SJSA1 (cell line): ENCODE results near the gene C11orf54. TPM values are rescaled to one million over a fixed set of nuclear protein-coding genes. Genes with fewer than 3 reads are reported as not detected.
"Not testable (repeated sequence)": the region's sequence is repeated elsewhere in the genome, so short reads cannot be mapped to it uniquely, and the experiment has no call there.

Experiments
- DNase-seq, 2 experiments: peaks; one replicate each; pipeline ENCODE4 v3.0.0-alpha.2; 2015 to 2020; ENCODE audit warnings: low spot score in 2 of 2, low read depth in 1 of 2
- H3K27ac ChIP-seq: fragments of 250-450 bp; sonication (Bioruptor Pico); 2 replicates; pipeline ENCODE4 v1.5.1; 2020; ENCODE audit warnings: mild to moderate bottlenecking, moderate library complexity
- H3K27me3 ChIP-seq: fragments of 250-450 bp; sonication (Bioruptor Pico); replicated peaks from 2 replicates; pipeline ENCODE4 v1.5.1; 2020; ENCODE audit warnings: mild to moderate bottlenecking, moderate library complexity
- H3K36me3 ChIP-seq: fragments of 250-450 bp; sonication (Bioruptor Pico); 2 replicates; pipeline ENCODE4 v1.5.1; 2020; ENCODE audit warnings: mild to moderate bottlenecking
- H3K4me1 ChIP-seq: fragments of 250-450 bp; sonication (Bioruptor Pico); replicated peaks from 2 replicates; pipeline ENCODE4 v1.6.1; 2021; ENCODE audit warnings: mild to moderate bottlenecking
- H3K4me3 ChIP-seq: fragments of 250-450 bp; sonication (Bioruptor Pico); 2 replicates; pipeline ENCODE4 v1.5.1; 2020; ENCODE audit warnings: mild to moderate bottlenecking
- H3K9me3 ChIP-seq: fragments of 250-450 bp; sonication (Bioruptor Pico); replicated peaks from 2 replicates; pipeline ENCODE4 v1.5.1; 2020; ENCODE audit warnings: mild to moderate bottlenecking
- total RNA-seq: library from RNA; depleted of rRNA; stranded (reverse); fragments of >200 nt; shearing (Covaris generic); gene quantifications from 2 replicates; pipeline ENCODE4 v1.2.3, GENCODE V29; 2014

The C11orf54 gene
- total RNA-seq, 1 experiment from 2014 or later: 12.8 TPM

DNA sequence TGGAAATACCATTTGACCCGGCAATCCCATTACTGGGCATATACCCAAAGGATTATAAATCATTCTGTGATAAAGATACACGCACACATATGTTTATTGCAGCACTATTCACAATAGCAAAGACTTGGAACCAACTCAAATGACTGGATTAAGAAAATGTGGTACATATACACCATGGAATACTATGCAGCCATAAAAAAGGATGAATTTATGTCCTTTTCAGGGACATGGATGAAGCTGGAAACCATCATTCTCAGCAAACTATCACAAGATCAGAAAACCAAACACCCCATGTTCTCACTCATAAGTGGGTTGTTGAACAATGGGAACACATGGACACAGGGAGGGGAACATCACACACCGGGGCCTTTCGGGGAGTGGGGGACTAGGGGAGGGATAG is 17.7 kb downstream of the C11orf54 start:
- not testable (repeated sequence) for H3K4me3 ChIP-seq, H3K27me3 ChIP-seq, DNase-seq, H3K9me3 ChIP-seq, H3K36me3 ChIP-seq, H3K4me1 ChIP-seq, H3K27ac ChIP-seq

DNA sequence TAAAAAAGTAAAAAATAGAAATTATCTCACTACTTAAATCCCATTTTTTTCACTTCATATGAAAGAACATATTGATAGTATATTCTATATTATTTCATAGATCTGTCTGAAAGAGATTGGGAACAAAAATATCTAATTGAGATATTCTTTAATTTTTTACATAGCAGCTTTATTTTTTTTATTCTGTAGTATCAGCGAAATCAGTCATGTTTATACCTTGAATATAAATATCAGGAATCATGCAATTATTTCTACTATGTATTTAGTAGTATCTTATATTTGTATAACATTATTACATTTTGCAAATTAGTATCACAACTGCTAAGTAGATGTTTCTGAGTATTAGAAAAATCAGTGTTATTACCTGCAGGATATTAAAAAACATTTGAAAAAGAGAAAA is 20.4 kb downstream of the C11orf54 start:
- no peak for DNase-seq
- Histone ChIP-seq H3K27me3 (no peaks in the 10 kb centered on the region), H3K4me1 (no peaks in the 10 kb centered on the region), H3K27ac (no peak overlapping the region), H3K4me3 (no peak overlapping the region), H3K9me3 (no peaks in the 10 kb centered on the region), H3K36me3 (no peaks in the 10 kb centered on the region)

DNA sequence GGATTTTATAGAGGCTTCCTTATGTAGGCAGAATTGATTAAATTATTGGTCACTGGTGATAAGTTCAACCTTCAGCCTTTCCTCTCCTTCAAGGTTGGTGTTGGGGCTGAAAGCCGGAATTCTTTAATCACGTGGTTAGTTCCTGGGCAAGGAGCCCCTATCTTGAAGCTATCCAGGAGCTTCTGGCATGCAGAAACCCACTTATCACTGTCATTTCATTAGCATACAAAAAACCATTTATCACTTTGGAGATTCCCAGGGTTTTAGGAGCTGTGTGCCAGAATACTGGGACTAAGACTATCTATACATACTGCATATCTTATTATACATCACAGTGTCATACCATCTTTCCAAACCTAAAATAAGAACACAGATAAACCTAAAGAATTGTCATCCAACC is 24.1 kb downstream of the C11orf54 start:
- H3K36me3 ChIP-seq: no peaks in the 10 kb centered on the region
- H3K4me1 ChIP-seq: no peaks in the 10 kb centered on the region
- no peak overlapping the region for H3K4me3 ChIP-seq
- no peak for DNase-seq
- no peaks in the 10 kb centered on the region for H3K27me3 ChIP-seq
- no peaks in the 10 kb centered on the region for H3K9me3 ChIP-seq
- no peak overlapping the region for H3K27ac ChIP-seq

DNA sequence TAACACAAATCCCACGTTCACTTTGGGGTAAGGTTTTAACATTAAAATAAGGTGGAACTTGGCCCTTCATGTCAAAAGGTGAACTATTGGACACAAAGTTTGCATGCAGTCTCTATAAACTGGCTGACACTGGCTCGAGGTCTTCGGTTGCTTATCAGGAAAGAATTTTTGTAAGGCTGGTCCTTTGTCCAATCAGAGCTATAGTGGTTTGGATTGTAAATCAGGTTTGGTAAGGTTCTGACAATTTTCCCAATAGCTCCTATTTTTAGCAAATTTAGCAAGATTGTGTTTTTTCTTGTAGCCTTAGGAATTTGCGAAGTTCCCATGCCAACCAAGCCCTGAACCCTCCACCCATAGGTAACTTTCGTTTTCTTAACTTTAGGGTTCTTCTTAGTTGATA is 25.0 kb downstream of the C11orf54 start:
- no peaks in the 10 kb centered on the region for H3K4me1 ChIP-seq
- DNase-seq: no peak

DNA sequence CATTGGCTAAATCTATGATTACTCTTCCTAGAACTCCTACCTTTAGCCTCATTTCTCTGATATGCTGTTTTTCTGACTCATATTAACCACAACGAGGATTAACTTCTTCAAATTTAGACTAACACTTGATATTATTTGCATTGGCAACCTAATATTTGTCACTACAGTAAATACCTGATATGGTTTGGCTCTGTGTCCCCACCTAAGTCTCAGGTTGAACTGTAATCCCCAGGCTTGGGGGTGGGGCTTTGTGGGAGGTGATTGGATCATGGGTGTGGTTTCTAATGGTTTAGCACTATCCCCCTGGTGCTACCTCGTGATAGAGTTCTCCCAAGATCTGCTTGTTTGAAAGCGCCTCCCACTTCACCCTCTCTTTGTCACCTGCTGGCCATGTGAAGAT is 25.5 kb downstream of the C11orf54 start:
- Histone ChIP-seq H3K9me3 (no peaks in the 10 kb centered on the region), H3K27ac (no peak overlapping the region), H3K4me3 (no peak overlapping the region), H3K4me1 (no peaks in the 10 kb centered on the region), H3K27me3 (no peaks in the 10 kb centered on the region), H3K36me3 (no peaks in the 10 kb centered on the region)
- no peak for DNase-seq

More for the DNA sequence above, 25.0 kb downstream of the C11orf54 start:
- Histone ChIP-seq H3K36me3 (no peaks in the 10 kb centered on the region), H3K4me3 (no peak overlapping the region), H3K27ac (no peak overlapping the region), H3K9me3 (no peaks in the 10 kb centered on the region), H3K27me3 (no peaks in the 10 kb centered on the region)

DNA sequence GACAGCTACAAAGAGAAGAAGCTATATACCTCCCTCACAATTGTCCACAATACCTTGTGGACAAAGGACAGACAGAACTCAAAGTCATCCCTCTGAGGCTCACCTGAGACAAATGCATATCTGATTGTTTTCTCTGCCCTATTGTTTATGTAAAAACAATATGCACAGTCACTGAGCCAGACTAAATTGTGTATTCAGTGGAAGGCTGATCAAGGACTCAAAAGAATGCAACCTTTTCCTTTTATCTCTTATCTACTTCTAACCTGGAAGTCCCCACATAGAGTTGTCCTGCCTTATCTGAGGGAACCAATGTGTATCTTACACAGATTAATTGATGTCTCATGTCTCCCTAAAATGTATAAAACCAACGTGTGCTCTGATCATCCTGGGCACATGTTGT is 28.7 kb downstream of the C11orf54 start:
- DNase-seq: no peak
- no peaks in the 10 kb centered on the region for H3K36me3 ChIP-seq
- no peaks in the 10 kb centered on the region for H3K4me1 ChIP-seq
- no peaks in the 10 kb centered on the region for H3K27me3 ChIP-seq
- H3K27ac ChIP-seq: no peak overlapping the region
- no peaks in the 10 kb centered on the region for H3K9me3 ChIP-seq
- no peak overlapping the region for H3K4me3 ChIP-seq

DNA sequence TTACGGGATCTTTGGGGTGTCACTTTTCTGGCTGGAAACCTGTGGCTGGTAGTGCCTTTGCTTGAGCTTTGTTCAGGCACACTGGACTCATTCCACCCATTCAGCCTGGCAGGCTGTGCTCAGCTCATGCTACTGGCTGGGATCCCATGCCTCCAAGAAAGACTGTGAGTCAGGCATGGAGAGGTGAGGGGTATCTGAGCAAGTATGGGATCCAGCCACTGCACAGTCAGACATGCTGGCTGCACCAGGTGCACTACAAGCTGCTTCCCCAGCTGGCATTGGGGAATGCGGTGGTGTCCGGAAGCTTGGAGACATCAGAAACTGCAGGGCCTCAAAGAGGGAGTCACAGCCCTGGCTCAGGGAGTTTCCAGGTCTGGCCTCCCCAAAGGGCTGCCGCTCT is 30.7 kb downstream of the C11orf54 start:
- no peak overlapping the region for H3K27ac ChIP-seq
- no peak for DNase-seq
- H3K27me3 ChIP-seq: no peaks in the 10 kb centered on the region
- H3K4me1 ChIP-seq: no peaks in the 10 kb centered on the region
- H3K4me3 ChIP-seq: no peak overlapping the region
- no peaks in the 10 kb centered on the region for H3K9me3 ChIP-seq
- no peaks in the 10 kb centered on the region for H3K36me3 ChIP-seq

DNA sequence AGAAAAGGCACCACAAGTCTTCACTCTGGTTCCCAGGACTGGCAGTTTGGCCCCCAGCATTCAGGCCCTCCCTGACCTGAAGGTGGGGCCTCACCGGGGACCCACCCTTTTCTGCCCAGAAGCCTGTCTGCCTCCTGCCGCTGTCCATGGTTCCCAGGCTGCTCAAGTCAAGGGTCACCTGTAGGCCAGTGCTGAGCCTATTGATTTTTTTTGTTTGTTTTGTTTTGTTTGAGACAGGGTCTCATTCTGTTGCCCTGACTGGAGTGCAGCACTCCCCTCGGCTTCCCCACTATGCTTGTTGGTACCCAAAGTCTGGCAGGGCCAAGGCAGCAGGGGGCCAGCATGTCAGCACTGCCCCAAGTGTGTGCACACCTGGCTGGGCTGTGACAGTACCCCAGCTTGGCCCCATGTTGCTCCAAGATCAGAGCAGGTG is 31.6 kb downstream of the C11orf54 start:
- Histone ChIP-seq H3K36me3 (no peaks in the 10 kb centered on the region), H3K27me3 (no peaks in the 10 kb centered on the region), H3K27ac (no peak overlapping the region), H3K9me3 (no peaks in the 10 kb centered on the region), H3K4me1 (no peaks in the 10 kb centered on the region), H3K4me3 (no peak overlapping the region)
- DNase-seq: no peak

DNA sequence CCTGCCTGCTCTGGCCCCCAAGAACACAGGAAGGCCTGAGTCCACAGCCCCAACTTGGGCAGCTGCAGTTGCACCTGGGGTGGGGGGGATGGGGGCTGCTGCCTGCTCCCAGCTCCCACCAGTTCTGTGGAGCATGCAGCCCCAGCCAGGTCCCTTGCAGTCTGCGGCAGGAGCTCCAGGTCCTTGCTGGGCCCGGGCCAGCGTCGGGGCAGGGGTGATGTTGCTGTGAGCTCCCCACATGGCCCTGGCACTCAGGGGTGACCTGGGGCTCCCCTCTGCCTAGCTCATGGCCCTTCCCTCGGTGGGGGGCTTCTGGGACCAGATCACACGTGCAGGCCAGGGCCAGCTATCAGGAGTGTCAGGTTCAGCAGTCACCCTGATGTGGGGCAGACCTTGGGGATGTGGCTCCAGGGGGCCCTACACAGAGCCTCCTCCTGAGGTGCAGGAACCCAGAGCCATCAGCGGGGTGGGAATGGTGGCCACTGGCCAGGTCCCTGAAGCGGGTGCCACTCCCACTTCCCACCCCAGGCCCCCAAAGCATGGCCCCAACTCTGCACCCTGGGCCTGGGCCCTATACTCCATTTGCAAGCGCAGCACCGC is 32.2 kb downstream of the C11orf54 start:
- no peak overlapping the region for H3K27ac ChIP-seq
- H3K36me3 ChIP-seq: no peaks in the 10 kb centered on the region
- no peak overlapping the region for H3K4me3 ChIP-seq
- no peak for DNase-seq
- H3K4me1 ChIP-seq: no peaks in the 10 kb centered on the region
- no peaks in the 10 kb centered on the region for H3K9me3 ChIP-seq
- no peaks in the 10 kb centered on the region for H3K27me3 ChIP-seq

DNA sequence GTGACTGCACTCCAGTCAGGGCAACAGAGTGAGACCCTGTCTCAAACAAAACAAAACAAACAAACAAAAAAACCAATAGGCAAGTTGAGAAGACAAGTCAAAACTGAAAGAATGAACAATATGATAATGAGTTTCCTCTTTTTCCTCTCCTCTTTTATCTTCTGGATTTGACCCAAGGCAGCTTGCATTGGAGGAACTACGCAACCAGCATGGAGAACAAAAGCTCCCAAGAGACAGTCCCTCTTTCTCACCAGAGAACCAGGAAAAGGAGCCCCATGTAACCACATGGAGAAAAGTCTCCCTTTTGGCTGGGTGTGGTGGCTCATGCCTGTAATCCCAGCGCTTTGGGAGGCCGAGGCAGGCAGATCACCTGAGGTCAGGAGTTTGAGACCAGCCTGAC is 33.1 kb downstream of the C11orf54 start:
- H3K27ac ChIP-seq, H3K9me3 ChIP-seq, H3K4me1 ChIP-seq, H3K36me3 ChIP-seq, H3K27me3 ChIP-seq, H3K4me3 ChIP-seq, DNase-seq: not testable (repeated sequence)

DNA sequence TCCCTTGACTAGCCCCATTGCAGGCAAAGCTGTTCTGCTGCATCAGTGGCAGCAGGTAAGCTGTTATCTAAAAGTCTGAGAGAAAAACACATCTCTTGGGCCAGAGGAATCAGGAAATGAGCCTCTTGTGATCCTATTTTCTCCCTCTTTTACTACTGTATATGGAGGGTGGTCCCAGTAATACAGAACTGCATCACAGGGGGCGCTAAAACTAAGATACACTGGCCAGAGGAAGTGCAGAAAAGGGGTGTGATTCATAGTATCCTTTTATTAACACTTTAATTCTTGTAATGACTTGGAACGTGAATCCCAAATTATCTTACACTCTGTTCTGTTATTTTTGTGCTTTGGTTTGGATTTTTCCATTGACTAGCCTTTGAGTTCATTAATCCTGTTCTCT is 33.8 kb downstream of the C11orf54 start:
- Histone ChIP-seq H3K27me3 (no peaks in the 10 kb centered on the region), H3K36me3 (no peaks in the 10 kb centered on the region), H3K4me1 (no peaks in the 10 kb centered on the region), H3K27ac (no peak overlapping the region), H3K9me3 (no peaks in the 10 kb centered on the region), H3K4me3 (no peak overlapping the region)
- DNase-seq: peak in 1 of 2 experiments; percentile 1

DNA sequence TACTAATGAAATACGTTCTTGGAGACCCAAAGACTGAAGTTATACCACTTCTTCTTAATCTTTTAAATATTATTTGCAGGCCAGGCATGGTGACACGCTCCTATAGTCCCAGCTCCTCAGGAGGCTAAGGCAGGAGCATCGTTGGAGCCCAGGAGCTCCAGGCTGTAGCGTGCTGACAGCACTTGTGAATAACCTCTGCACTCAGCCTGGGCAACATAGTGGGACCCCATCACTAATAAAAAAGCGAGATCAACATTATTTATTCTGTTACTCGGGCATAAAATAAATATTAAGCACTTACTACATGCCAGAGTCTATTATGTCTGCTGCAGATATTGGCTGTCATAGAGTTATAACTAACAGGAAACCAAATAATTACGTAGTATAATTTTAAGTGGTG is 41.9 kb downstream of the C11orf54 start:
- Histone ChIP-seq H3K9me3 (no peaks in the 10 kb centered on the region), H3K27me3 (no peaks in the 10 kb centered on the region), H3K4me1 (no peaks in the 10 kb centered on the region), H3K27ac (no peak overlapping the region), H3K36me3 (peaks cover 9% of the 10 kb centered on the region), H3K4me3 (peak overlapping the region; percentile 67)
- DNase-seq: no peak

DNA sequence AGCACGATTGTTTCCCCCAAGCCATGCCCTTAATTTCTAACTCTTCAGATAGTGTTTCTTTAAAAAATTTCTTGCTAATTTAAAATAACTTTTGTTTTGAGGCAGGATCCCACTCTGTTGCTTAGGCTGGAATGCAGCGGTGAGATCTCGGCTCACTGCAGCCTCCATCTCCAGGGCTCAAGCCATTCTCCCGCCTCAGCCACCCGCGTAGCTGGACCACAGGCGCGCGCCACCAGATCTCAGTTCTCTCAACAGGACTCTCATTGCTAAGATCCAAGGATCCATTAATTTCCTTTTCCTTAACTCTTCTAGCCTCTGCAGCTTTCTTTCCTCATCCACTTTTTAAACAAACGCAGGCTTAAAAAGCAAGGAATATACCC is 42.3 kb downstream of the C11orf54 start:
- H3K9me3 ChIP-seq: no peaks in the 10 kb centered on the region
- no peaks in the 10 kb centered on the region for H3K4me1 ChIP-seq
- DNase-seq: peak in 1 of 2 experiments; percentile 37
- H3K27ac ChIP-seq: peak overlapping the region; percentile 77
- H3K27me3 ChIP-seq: no peaks in the 10 kb centered on the region
- H3K36me3 ChIP-seq: peaks cover 11% of the 10 kb centered on the region
- H3K4me3 ChIP-seq: peak overlapping the region; percentile 67

DNA sequence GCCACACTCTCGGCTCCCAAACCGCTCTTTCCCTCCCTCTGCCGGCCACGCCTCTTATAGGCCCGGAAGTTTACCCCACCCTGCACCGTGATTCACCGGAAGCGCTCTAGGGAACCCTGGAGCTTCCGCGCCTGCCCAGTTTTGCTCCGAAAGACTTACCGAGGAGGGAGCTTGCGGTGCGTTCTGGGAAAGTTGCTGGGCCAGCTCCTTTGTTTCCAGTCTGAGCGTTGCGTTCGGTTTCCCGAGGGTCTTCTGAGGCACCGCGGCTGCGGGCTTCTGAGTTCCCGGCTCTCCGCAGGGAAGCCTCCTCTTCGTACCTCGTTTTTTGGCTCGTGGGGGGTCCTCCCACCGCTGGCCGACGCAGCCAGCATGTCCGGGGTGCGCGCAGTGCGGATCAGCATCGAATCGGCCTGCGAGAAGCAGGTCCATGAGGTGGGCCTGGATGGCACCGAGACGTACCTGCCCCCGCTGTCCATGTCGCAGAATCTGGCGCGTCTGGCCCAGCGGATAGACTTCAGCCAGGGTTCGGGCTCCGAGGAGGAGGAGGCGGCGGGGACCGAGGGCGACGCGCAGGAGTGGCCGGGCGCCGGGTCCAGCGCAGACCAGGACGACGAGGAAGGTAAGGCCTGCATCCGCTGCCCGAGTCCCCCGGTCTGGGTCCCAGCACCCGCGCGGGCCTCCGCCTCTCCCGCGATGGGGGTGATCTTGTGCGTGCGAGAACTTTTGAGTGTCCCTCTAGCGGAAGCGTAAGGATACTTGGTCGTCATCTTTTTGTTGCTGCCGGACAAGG is 42.9 kb downstream of the C11orf54 start, which contains the start of gene MED17:
TSS of gene MED17 (plus strand) at position 138 of the 790 bp plus-strand sequence. CDS start at position 370, 232 bp downstream.
- Histone ChIP-seq H3K4me1 (no peaks in the 10 kb centered on the region), H3K36me3 (peaks cover 14% of the 10 kb centered on the region), H3K27me3 (no peaks in the 10 kb centered on the region), H3K9me3 (no peaks in the 10 kb centered on the region), H3K27ac (peak within 1 kb of the TSS; percentile 77), H3K4me3 (peak within 1 kb of the TSS; percentile 67)
- peak; percentile 84 to 88 for DNase-seq
